HepG2 (cell line): ENCODE data around the gene TOP3B. TPM values are rescaled to one million over a fixed set of nuclear protein-coding genes. Genes with fewer than 3 reads are reported as not detected.

Source experiments
- ATAC-seq: fragments of 200-7000 bp; cut with Tn5 transposase; 3 replicates; pipeline ENCODE4 v1.9.1; 2020; ENCODE audit warnings: mild to moderate bottlenecking, moderate library complexity
- BruUV-seq: library from RNA; stranded (reverse); fragments of 400-500 nt; replicated peaks from 2 replicates; lab custom pipeline; 2021; lab: Mats Ljungman, UMichigan
- CTCF ChIA-PET: fragments of 300-600 bp; formaldehyde crosslinking; extraction: SDS; loops from one replicate; lab custom pipeline; 2021; ENCODE audit warnings: low total read pairs, inconsistent platforms, low intra/inter-chr PET ratio; lab: Yijun Ruan, JAX
- POLR2A ChIA-PET: fragments of 350-600 bp; sonication (Branson Sonifier 250); formaldehyde crosslinking; loops from one replicate; lab custom pipeline; 2020; ENCODE audit warnings: antibody characterized with exemption, inconsistent platforms; lab: Yijun Ruan, JAX
- DNase-seq: peaks from one replicate; pipeline ENCODE4 v3.0.0-alpha.2; 2015; ENCODE audit warnings: low spot score
- FAIRE-seq: peaks from 3 replicates; lab custom pipeline; 2011; peaks lifted over from hg19 to GRCh38; lab: Jason Lieb, UNC
- H2AFZ ChIP-seq: one replicate; pipeline ENCODE4 v1.6.1; 2011; ENCODE audit warnings: low read length, inconsistent platforms
- H3K27ac ChIP-seq: fragments of 300-600 bp; 3 replicates; pipeline ENCODE4 v1.8.0; 2011; ENCODE audit warnings: mixed run types, mild to moderate bottlenecking, mixed read lengths, low read length, inconsistent platforms; ENCODE audit not compliant: insufficient read depth; ENCODE audit errors: extremely low read length
- H3K27me3 ChIP-seq, 2 experiments: fragments of 200-600 bp in 1 of 2; 2 replicates in 1 of 2; 3 replicates in 1 of 2; pipeline versions ENCODE4 v1.6.0 to v1.8.0; 2011; ENCODE audit warnings: low read length in 2 of 2, mild to moderate bottlenecking in 2 of 2, moderate library complexity in 2 of 2, inconsistent platforms in 1 of 2; ENCODE audit not compliant: insufficient read depth in 2 of 2, control insufficient read depth in 1 of 2
- H3K36me3 ChIP-seq, 2 experiments: fragments of 200-600 bp in 1 of 2; replicated peaks in 1 of 2; 2 replicates in 1 of 2; 3 replicates in 1 of 2; pipeline versions ENCODE4 v1.5.1 to v1.8.0; 2011; ENCODE audit warnings: low read length in 2 of 2, inconsistent platforms in 1 of 2; ENCODE audit not compliant: insufficient read depth in 2 of 2, control insufficient read depth in 1 of 2
- H3K4me1 ChIP-seq: 2 replicates; pipeline ENCODE4 v1.5.1; 2012; ENCODE audit warnings: low read length, inconsistent platforms; ENCODE audit not compliant: insufficient read depth
- H3K4me2 ChIP-seq: 2 replicates; pipeline ENCODE4 v1.6.0; 2011; ENCODE audit warnings: low read depth, low read length, inconsistent platforms
- H3K4me3 ChIP-seq, 3 experiments: fragments of 200-600 bp in 1 of 3; sonication (generic), shearing (Covaris generic) in 1 of 3; replicated peaks in 1 of 3; 2 replicates each; pipeline ENCODE4 v1.5.1; 2011 to 2016; ENCODE audit warnings: low read length in 3 of 3, inconsistent platforms in 2 of 3, low read depth in 2 of 3, mild to moderate bottlenecking in 2 of 3, control low read depth in 1 of 3, mixed read lengths in 1 of 3; ENCODE audit not compliant: insufficient read depth in 1 of 3
- H3K79me2 ChIP-seq: one replicate; pipeline ENCODE4 v1.6.1; 2011; ENCODE audit warnings: low read length, inconsistent platforms; ENCODE audit not compliant: insufficient read depth
- H3K9ac ChIP-seq: 2 replicates; pipeline ENCODE4 v1.6.0; 2011; ENCODE audit warnings: mild to moderate bottlenecking, low read depth, low read length, inconsistent platforms; ENCODE audit not compliant: insufficient read depth
- H3K9me3 ChIP-seq: 2 replicates; pipeline ENCODE4 v1.5.1; 2012; ENCODE audit warnings: mild to moderate bottlenecking, low read length
- H4K20me1 ChIP-seq: 2 replicates; pipeline ENCODE4 v1.6.0; 2011; ENCODE audit warnings: inconsistent platforms, mild to moderate bottlenecking, low read length, moderate library complexity; ENCODE audit not compliant: insufficient read depth
- CHD4 ChIP-seq: fragments of 200-600 bp; sonication (generic); IDR thresholded peaks from 2 replicates; pipeline ENCODE4 v1.7.0; 2017; ENCODE audit warnings: mild to moderate bottlenecking, low read length, borderline replicate concordance
- DMAP1 ChIP-seq: IDR thresholded peaks from 2 replicates; pipeline ENCODE4 v1.6.1; 2016
- GATAD1 ChIP-seq: IDR thresholded peaks from 2 replicates; pipeline ENCODE4 v1.6.1; 2016; ENCODE audit warnings: missing genetic modification reagents, missing compliant biosample characterization
- GPBP1L1 ChIP-seq: sonication (generic); formaldehyde crosslinking; IDR thresholded peaks from 2 replicates; pipeline ENCODE4 v1.5.0; 2020; ENCODE audit warnings: mild to moderate bottlenecking, missing genetic modification reagents
- HOMEZ ChIP-seq: IDR thresholded peaks from 2 replicates; pipeline ENCODE4 v1.6.1; 2016; ENCODE audit warnings: low read depth
- HOXA5 ChIP-seq: sonication (generic); formaldehyde crosslinking; IDR thresholded peaks from 2 replicates; pipeline ENCODE4 v1.4.0; 2020; ENCODE audit warnings: missing genetic modification reagents
- JARID2 ChIP-seq: sonication (generic); formaldehyde crosslinking; IDR thresholded peaks from 2 replicates; pipeline ENCODE4 v1.8.1; 2023; ENCODE audit warnings: missing genetic modification reagents, inconsistent platforms; ENCODE audit not compliant: insufficient replicate concordance
- LRRFIP1 ChIP-seq: sonication (generic); formaldehyde crosslinking; conservative IDR thresholded peaks from 2 replicates; pipeline ENCODE4 v1.4.0; 2020; ENCODE audit warnings: missing genetic modification reagents
- MAF1 ChIP-seq: sonication (generic); formaldehyde crosslinking; IDR thresholded peaks from 2 replicates; pipeline ENCODE4 v1.5.0; 2020; ENCODE audit warnings: missing genetic modification reagents, borderline replicate concordance
- MED1 ChIP-seq: sonication (generic); formaldehyde crosslinking; IDR thresholded peaks from 2 replicates; pipeline ENCODE4 v1.4.0; 2020; ENCODE audit warnings: missing genetic modification reagents
- TRIM22 ChIP-seq: fragments of 450-650 bp; IDR thresholded peaks from 2 replicates; pipeline ENCODE4 v1.6.1; 2017
- ZMAT3 ChIP-seq: sonication (generic); formaldehyde crosslinking; conservative IDR thresholded peaks from 2 replicates; pipeline ENCODE4 v1.7.0; 2021; ENCODE audit warnings: missing genetic modification reagents
- ZNF597 ChIP-seq: sonication (generic); formaldehyde crosslinking; IDR thresholded peaks from 2 replicates; pipeline ENCODE4 v1.5.0; 2020; ENCODE audit warnings: missing genetic modification reagents
- ZNF777 ChIP-seq: sonication (generic); formaldehyde crosslinking; IDR thresholded peaks from 2 replicates; pipeline ENCODE4 v1.4.0; 2020; ENCODE audit warnings: missing genetic modification reagents
- ZNF883 ChIP-seq: sonication (generic); formaldehyde crosslinking; IDR thresholded peaks from 2 replicates; pipeline ENCODE4 v1.5.1; 2020; ENCODE audit warnings: mild to moderate bottlenecking, missing genetic modification reagents; ENCODE audit errors: not compliant biosample characterization
- WGBS: methylation state at CpG from one replicate; pipeline ENCODE4 v1.1.6; 2017; ENCODE audit warnings: low lambda C conversion rate; 5-methylcytosine and 5-hydroxymethylcytosine counted together
- in situ Hi-C: cut with HindIII; loops from 2 replicates; pipeline ENCODE4 v1.10.0; 2017; ENCODE audit warnings: low pct_unique_long_range_greater_than_20kb; ENCODE audit not compliant: extremely low pct_ligation_motif_present
- intact Hi-C: fragments of 100-400 bp; cut with micrococcal nuclease; formaldehyde crosslinking; loops from one replicate; pipeline ENCODE4 v1.10.0; 2022; ENCODE audit not compliant: unreplicated experiment
- polyA plus RNA-seq, 8 experiments: library from polyadenylated mRNA; depleted of rRNA in 3 of 8; stranded (reverse) in 7 of 8; unstranded in 1 of 8; fragments of >200 nt; fragmentation: Illumina TruSeq in 4 of 8; extraction: Trizol in 4 of 8; gene quantifications; 2 replicates each; pipeline versions ENCODE4 v1.2.1 to v1.2.3, GENCODE V29; 2011 to 2016; ENCODE audit warnings: low read depth in 4 of 8, missing spikeins in 1 of 8, mixed read lengths in 1 of 8; ENCODE audit not compliant: insufficient read depth in 1 of 8
- total RNA-seq, 5 experiments: library from RNA; depleted of rRNA; stranded (reverse); fragments of >200 nt; fragmentation: Illumina TruSeq; extraction: Trizol; gene quantifications; 2 replicates each; pipeline ENCODE4 v1.2.3, GENCODE V29; 2016; ENCODE audit warnings: low read depth in 1 of 5

TOP3B gene
- total and polyA plus RNA-seq, 2 of the 13 experiments (the other 11 are each of a cell fraction or from before 2014, with no cell fraction given): 28.5 to 29.7 TPM

GRCh38 chr22:22026157-22026831 lies 43.7 kb upstream of the TOP3B start:
- TF ChIP-seq DMAP1 (CRISPR knock-in tag): no peak
- no peak for TF ChIP-seq GPBP1L1 (CRISPR knock-in tag)
- no peak for TF ChIP-seq ZNF883 (CRISPR knock-in tag)
- no peak for TF ChIP-seq JARID2 (CRISPR knock-in tag)
- TF ChIP-seq CHD4: no peak
- no peak for TF ChIP-seq GATAD1 (CRISPR knock-in tag)
- TF ChIP-seq HOXA5: no peak
- no peak for TF ChIP-seq MED1 (CRISPR knock-in tag)
- no peak for TF ChIP-seq ZNF777
- TF ChIP-seq ZMAT3 (CRISPR knock-in tag): no peak
- TF ChIP-seq TRIM22: no peak
- no peak for TF ChIP-seq MAF1 (CRISPR knock-in tag)
- no peak for TF ChIP-seq HOMEZ (CRISPR knock-in tag)
- TF ChIP-seq LRRFIP1: no peak
- no peak for TF ChIP-seq ZNF597 (CRISPR knock-in tag)
- Histone ChIP-seq H3K4me1 (no peaks in the 10 kb centered on the region), H3K79me2 (no peaks in the 10 kb centered on the region), H3K36me3 (no peaks in the 10 kb centered on the region), H4K20me1 (no peaks in the 10 kb centered on the region), H3K27ac (no peak overlapping the region), H3K9ac (no peak overlapping the region), H3K4me2 (no peak overlapping the region), H2AFZ (no peak overlapping the region), H3K27me3 (peaks cover 0 to 27% of the 10 kb centered on the region in 2 experiments; a peak in 4 of 5 replicates), H3K9me3 (no peaks in the 10 kb centered on the region), H3K4me3 (no peak overlapping the region)
- BruUV-seq: no TSS peak
- ChIA-PET POLR2A (no interaction called here), CTCF (no interaction called here)
- no peak for FAIRE-seq
- in situ Hi-C loops (no loop called here), intact Hi-C loops (no loop called here)
- no peak for ATAC-seq
- WGBS: 18% methylated on average over 6 of the region's 13 CpGs
- no peak for DNase-seq
